ENCODE data around the gene SNRPD3.
"Not testable (repeated sequence)": the region's sequence is repeated elsewhere in the genome, so short reads cannot be mapped to it uniquely, and the experiment has no call there.

Gene SNRPD3

GRCh38 chr22:24555165-24556039, at the start of gene SNRPD3:
TSS of gene SNRPD3 (plus strand) at chr22:24555999. CDS start at chr22:24557675, 1,676 bp downstream.
- peak; percentile 97 for DNase-seq (ENCODE audit: low read depth, low spot score)

DNA sequence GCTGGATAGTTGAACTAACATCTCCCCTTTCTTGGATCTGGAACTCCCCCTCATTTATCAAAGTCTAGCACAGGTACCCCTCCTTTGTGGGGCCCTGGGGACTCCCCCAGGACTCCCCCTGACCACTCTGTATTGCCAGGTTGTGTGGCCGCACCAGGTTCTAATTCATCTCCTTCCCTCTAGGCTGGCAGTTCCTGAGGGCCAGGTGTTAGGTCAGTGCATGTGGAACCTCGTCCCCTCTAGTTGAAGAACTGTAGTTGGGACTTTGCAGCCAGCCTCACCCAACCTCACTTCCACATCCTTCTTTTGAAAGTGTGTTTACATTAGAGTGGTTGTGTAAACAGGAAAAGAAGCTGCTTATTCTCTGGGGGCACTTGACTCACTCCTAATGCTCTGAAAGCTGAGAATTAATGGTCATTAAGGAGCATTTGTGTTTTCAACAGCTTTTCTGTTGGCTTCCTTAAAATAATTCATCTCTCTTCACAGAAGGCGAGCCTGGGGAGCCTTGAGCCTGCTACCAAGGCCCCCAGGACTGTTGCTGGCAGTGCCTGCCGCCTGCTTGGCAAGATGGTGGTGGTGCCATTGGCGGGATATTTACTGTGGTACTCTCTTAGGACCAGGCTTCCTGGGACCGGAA, 48.9 kb upstream of the SNRPD3 start:
- DNase-seq (ENCODE audit: low read depth, low spot score): no peak

DNA sequence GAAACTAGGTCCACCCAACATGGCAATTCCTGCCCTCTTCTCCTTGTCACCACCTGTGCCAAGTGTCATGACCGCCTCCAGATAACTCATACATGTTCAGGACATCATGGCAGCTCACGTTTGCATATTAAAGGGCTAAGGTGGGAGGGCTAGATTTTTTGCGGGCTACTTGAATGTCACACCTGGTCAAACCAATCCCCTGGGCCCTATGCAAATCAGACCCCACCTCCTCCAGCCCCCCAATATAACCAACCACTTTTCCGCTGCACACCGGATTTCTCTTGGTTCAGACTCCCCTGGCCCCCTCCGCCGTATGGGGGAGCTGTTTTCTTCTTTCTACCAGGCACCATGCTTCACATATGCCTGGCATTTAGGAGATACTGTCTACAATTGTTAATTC, 48.1 kb upstream of the SNRPD3 start:
- DNase-seq (ENCODE audit: low read depth, low spot score): no peak

GRCh38 chr22:24510637-24511625, 44.9 kb upstream of the SNRPD3 start:
- no peak for DNase-seq (ENCODE audit: low read depth, low spot score)

GRCh38 chr22:24512043-24512442, 43.8 kb upstream of the SNRPD3 start:
- no peak for DNase-seq (ENCODE audit: low read depth, low spot score)

DNA sequence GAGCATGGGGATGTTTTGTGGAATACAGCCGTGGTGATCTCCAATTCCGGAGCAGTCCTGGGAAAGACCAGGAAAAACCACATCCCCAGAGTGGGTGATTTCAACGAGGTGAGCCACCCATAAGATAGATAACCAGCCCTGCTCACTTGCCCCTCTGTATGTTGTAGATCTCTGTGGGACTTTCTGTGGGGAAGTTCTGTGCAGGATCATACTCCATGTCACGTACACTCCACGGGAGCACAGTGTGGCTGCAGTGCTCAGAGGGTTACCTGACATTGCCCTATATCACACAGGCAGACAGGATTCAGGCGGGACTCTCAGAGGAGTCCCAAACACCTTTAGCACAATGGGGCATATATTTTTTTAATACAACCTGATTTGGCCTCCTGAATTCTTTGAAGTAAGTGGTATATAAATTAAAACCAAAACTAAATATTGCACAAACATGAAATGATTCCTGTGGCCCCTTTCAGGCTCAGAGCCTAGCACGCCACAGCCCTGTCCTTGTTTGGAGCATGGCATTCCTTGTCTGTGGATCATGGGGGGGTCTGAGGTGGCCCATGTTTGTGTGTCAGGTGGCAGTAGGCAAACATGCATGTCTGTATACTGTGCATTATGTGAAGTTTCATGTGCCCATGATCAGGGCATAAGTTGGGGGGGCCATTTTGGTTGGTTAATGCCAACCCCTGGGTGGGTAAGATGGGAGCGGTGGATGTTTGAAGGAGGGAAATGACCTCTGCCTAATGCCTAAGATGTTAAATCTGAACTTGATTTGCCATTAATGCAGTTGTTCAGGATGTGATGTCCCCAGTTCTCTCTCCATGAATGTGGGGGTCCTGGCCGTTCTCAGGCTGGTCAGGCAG, 42.2 kb upstream of the SNRPD3 start:
- no peak for DNase-seq (ENCODE audit: low read depth, low spot score)

- DNase-seq (ENCODE audit: low read depth, low spot score): no peak
Observed at GRCh38 chr22:24514241-24515026, 41.4 kb upstream of the SNRPD3 start.

GRCh38 chr22:24515027-24515338, 40.8 kb upstream of the SNRPD3 start:
- DNase-seq (ENCODE audit: low read depth, low spot score): no peak

DNA sequence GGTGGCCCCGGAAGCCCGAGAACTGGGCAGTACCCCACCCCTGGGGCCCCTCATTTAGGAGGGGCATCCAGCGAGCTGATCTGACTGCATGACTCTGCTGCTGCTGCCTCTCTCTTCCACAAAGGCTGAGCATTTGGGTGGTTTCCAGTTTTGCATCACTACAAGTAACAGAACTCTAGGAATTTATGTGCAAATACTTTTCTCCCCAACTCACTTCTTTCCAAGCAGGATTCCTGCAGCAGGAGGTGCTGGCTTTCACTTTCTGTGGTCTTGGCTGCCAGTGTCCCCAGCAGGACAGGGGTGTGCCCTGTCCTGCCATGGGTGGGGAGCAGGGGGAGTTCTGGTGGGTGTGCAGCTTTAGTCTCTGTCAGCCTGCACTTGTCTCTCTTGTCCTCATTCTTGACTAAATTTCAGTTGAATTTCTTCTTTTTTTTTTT, 39.5 kb upstream of the SNRPD3 start:
- DNase-seq (ENCODE audit: low read depth, low spot score): no peak

DNA sequence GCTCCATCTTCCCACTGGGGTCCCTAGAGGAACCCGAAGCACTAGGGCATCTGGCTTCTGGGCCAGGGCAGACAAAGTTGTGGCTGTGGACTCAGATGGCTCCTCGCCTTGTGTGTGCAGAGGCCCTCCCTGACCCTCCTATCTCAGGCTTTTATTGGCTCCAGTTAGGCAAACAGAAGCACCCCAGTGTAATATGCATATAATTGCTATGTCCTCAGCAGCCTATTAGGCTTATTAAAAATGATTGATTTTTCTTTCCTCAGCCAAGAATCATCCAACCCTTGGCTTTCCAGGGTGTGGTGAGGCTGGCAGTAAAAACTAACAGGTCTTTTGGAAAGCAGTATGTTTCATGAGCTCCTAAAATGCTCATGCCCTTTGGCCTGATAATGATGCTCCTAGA, 38.4 kb upstream of the SNRPD3 start:
- DNase-seq (ENCODE audit: low read depth, low spot score): no peak

- no peak for DNase-seq (ENCODE audit: low read depth, low spot score)
Observed at GRCh38 chr22:24518228-24518627, 37.6 kb upstream of the SNRPD3 start.

DNA sequence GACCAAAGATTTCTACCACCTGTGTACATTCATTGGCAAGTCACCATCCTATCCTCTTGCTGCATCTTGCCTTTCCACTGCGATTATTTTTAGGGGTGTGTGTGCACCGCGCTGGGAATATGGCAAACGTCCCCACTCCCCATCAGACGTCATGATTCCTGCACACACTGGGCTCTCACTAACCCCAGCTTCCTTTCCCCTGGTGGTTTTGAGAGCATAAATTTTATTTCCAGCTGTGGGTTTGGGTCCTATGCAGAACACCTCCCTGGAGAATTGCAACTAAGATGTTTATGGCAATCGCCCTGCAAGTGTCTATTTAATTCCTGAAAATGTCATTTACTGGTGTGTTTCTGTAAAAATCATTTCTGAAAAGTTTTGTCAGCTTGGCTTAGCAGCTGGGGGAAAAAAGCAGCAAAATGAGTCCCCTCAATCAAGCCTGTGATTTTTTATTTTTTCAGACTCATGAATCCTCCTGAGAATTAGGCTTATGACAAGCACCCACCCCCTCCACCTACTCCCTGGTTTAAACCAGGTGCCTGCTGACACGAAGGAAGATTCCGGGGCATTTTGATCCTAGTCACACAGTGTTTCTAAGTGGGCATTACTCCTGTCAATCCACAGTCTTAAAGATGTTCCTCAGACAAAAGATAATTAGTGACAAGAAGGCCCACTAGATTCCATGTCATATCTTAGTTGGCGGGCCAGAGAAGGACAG, 36.9 kb upstream of the SNRPD3 start:
- DNase-seq (ENCODE audit: low read depth, low spot score): no peak

DNA sequence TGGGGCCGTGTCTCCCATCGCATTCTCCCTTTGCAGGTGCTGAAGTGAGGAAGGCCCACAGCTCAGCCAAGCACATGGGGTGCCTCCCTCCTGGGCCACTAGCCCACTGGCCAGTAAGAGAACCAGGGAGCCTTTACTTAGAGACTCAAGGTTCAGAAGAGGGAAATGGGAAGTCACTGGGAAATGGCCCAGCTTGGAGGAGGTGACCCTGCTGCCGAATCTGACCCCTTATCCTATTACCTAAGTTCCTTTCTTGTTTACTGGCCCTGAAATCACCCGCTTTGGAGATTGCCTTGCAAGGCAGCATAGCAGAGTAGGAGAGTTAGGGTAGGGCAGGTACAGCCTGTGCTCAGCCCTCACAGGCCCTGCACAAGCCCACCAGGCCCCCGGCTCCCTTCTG, 36.3 kb upstream of the SNRPD3 start:
- no peak for DNase-seq (ENCODE audit: low read depth, low spot score)

DNA sequence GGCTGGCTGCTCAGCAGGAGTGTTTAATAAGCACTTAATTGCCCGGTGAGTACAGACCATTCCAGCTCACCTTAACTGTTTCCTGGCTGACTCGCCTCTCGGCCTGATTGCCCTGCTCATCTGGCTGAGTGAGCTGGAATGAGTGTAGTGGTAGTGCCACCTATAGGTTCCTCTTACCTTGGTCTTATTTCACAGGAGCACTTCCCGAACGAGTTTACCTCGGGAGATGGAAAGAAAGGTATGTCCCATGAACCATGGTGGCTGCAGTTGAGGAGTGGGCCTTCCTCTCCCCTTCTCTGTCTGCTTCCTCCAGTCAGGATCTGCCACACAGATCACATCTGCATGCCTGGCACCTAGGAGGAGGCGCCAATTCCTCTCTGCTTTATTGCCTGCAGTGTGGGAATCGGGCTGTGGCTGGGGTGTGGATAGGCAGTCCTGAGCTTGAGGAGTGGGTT, 34.0 kb upstream of the SNRPD3 start:
- no peak for DNase-seq (ENCODE audit: low read depth, low spot score)

DNA sequence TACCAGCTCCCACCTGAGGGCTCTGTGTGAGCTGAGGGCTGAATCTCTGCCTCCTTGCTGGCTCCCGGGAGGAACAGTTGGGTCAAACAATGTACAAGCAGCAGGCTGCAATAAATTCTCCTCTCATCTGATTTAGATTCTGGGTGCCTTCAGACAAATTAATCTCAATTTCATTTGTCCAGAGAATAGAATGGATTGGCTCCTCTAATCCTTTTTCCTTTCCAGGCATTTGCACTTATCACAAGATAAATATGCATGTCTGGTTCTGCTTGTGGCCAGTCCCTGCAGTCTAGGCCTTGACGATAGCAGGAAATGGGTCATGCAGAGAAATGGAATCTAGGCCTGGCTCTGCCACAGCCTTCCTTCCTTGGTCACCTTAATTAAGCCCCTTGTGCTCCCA, 31.9 kb upstream of the SNRPD3 start:
- no peak for DNase-seq (ENCODE audit: low read depth, low spot score)

GRCh38 chr22:24525416-24526037, 30.3 kb upstream of the SNRPD3 start:
- no peak for DNase-seq (ENCODE audit: low read depth, low spot score)

- DNase-seq (ENCODE audit: low read depth, low spot score): no peak
Observed at GRCh38 chr22:24526191-24526590, 29.6 kb upstream of the SNRPD3 start.

DNA sequence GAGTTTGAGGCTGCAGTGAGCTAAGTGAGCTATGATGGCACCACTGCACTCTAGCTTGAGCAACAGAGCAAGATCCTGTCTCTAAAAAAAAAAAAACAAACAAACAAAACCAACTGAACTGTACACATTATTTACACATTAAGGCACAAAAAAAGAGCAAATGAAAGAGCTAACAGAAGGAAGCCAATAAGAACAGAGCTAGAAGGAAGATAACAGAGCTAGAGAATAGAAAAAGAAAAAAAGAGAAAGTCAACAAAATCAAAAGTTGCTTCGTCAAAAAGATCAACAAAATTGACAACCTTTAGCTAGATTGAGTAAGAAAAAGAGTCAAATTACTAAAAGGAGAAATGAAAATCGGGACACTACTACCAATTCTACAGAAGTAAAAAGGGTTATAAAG, 25.9 kb upstream of the SNRPD3 start:
- no peak for DNase-seq (ENCODE audit: low read depth, low spot score)

DNA sequence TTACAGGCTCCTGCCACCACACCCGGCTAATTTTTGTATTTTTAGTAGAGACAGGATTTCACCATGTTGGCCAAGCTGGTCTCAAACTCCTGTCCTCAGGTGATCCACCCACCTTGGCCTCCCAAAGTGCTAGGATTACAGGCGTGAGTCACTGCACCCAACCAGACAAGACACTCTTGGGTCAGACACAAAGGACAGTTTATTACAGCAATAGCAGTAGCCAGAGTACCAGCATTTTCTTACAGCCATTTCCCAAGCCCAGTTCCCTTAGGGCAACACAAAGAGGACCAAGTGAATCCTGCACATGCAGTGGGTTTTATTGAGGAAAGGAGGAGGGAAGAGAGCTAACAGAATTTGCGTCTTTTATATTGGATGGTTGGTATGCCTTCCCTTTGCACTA, 24.8 kb upstream of the SNRPD3 start:
- not testable (repeated sequence) for DNase-seq (ENCODE audit: low read depth, low spot score)

All from brain pericyte (primary cell).